Trophoblast cell (in vitro differentiated cells and primary cell): Measurements from ENCODE around the gene TRPV6.

Experiments used
- DNase-seq, 2 donors: peaks; one replicate each; pipeline ENCODE4 v3.0.0-alpha.2; 2016
- H2AFZ ChIP-seq: 2 replicates; pipeline ENCODE4 v1.6.1; 2013; ENCODE audit warnings: low read length, moderate library complexity, mild to moderate bottlenecking; ENCODE audit not compliant: insufficient read depth, poor library complexity
- H2AK5ac ChIP-seq: 2 replicates; pipeline ENCODE4 v1.6.1; 2013; ENCODE audit warnings: mild to moderate bottlenecking, low read length
- H2BK120ac ChIP-seq: 2 replicates; pipeline ENCODE4 v1.6.1; 2013; ENCODE audit warnings: low read length, mild to moderate bottlenecking, moderate library complexity; ENCODE audit not compliant: insufficient read depth, poor library complexity
- H2BK12ac ChIP-seq: 2 replicates; pipeline ENCODE4 v1.6.1; 2013; ENCODE audit warnings: mild to moderate bottlenecking, low read length, moderate library complexity
- H2BK5ac ChIP-seq: 2 replicates; pipeline ENCODE4 v1.6.1; 2013; ENCODE audit warnings: low read length, low read depth, moderate library complexity, mild to moderate bottlenecking; ENCODE audit not compliant: poor library complexity
- H3K14ac ChIP-seq: 2 replicates; pipeline ENCODE4 v1.6.1; 2013; ENCODE audit warnings: mild to moderate bottlenecking, low read length
- H3K18ac ChIP-seq: 2 replicates; pipeline ENCODE4 v1.6.1; 2013; ENCODE audit warnings: mild to moderate bottlenecking, low read length
- H3K23ac ChIP-seq: 2 replicates; pipeline ENCODE4 v1.6.1; 2013; ENCODE audit warnings: low read length
- H3K27ac ChIP-seq: 2 replicates; pipeline ENCODE4 v1.5.1; 2013; ENCODE audit warnings: low read depth, mild to moderate bottlenecking, inconsistent platforms, low read length, moderate library complexity
- H3K27me3 ChIP-seq: 2 replicates; pipeline ENCODE4 v1.6.1; 2013; ENCODE audit warnings: inconsistent platforms, mild to moderate bottlenecking, low read length, moderate library complexity; ENCODE audit not compliant: insufficient read depth
- H3K36me3 ChIP-seq, 2 experiments: 1 replicate in 1 of 2; 2 replicates in 1 of 2; pipeline ENCODE4 v1.6.1; 2013; ENCODE audit warnings: low read length in 2 of 2, mild to moderate bottlenecking in 2 of 2, moderate library complexity in 1 of 2; ENCODE audit not compliant: insufficient read depth in 2 of 2, control insufficient read depth in 1 of 2
- H3K4ac ChIP-seq: 2 replicates; pipeline ENCODE4 v1.6.1; 2013; ENCODE audit warnings: low read depth, mild to moderate bottlenecking, low read length, moderate library complexity
- H3K4me1 ChIP-seq, 2 experiments: 1 replicate in 1 of 2; 2 replicates in 1 of 2; pipeline ENCODE4 v1.6.1; 2013; ENCODE audit warnings: low read length in 2 of 2, mild to moderate bottlenecking in 2 of 2, moderate library complexity in 1 of 2; ENCODE audit not compliant: insufficient read depth in 2 of 2, control insufficient read depth in 1 of 2
- H3K4me2 ChIP-seq: 2 replicates; pipeline ENCODE4 v1.6.1; 2013; ENCODE audit warnings: inconsistent platforms, mild to moderate bottlenecking, low read length, moderate library complexity
- H3K4me3 ChIP-seq: 2 replicates; pipeline ENCODE4 v1.5.1; 2013; ENCODE audit warnings: mild to moderate bottlenecking, low read depth, low read length, inconsistent platforms
- H3K79me1 ChIP-seq: one replicate; pipeline ENCODE4 v1.6.1; 2013; ENCODE audit warnings: low read length
- H3K79me2 ChIP-seq: 2 replicates; pipeline ENCODE4 v1.6.1; 2013; ENCODE audit warnings: low read length, mild to moderate bottlenecking; ENCODE audit not compliant: control insufficient read depth, insufficient read depth, poor library complexity
- H3K9ac ChIP-seq: 2 replicates; pipeline ENCODE4 v1.6.1; 2013; ENCODE audit warnings: mild to moderate bottlenecking, low read length
- H3K9me3 ChIP-seq: 2 replicates; pipeline ENCODE4 v1.6.1; 2013; ENCODE audit warnings: low read depth, mild to moderate bottlenecking, control low read depth, inconsistent platforms, low read length; ENCODE audit not compliant: insufficient read depth
- H4K12ac ChIP-seq: 2 replicates; pipeline ENCODE4 v1.6.1; 2013; ENCODE audit warnings: low read depth, mild to moderate bottlenecking, low read length, moderate library complexity
- H4K8ac ChIP-seq: 2 replicates; pipeline ENCODE4 v1.6.1; 2013; ENCODE audit warnings: low read depth, mild to moderate bottlenecking, low read length, moderate library complexity
- H4K91ac ChIP-seq: one replicate; pipeline ENCODE4 v1.6.1; 2013; ENCODE audit warnings: low read depth, mild to moderate bottlenecking, low read length, moderate library complexity
- WGBS: extraction: QIAGEN DNeasy Blood & Tissue Kit; methylation state at CpG from one replicate; pipeline ENCODE4 v1.1.7; 2013; ENCODE audit warnings: missing lambda C conversion rate; ENCODE audit not compliant: insufficient read length, insufficient coverage; ENCODE audit errors: extremely low coverage; 5-methylcytosine and 5-hydroxymethylcytosine counted together

Gene TRPV6

DNA sequence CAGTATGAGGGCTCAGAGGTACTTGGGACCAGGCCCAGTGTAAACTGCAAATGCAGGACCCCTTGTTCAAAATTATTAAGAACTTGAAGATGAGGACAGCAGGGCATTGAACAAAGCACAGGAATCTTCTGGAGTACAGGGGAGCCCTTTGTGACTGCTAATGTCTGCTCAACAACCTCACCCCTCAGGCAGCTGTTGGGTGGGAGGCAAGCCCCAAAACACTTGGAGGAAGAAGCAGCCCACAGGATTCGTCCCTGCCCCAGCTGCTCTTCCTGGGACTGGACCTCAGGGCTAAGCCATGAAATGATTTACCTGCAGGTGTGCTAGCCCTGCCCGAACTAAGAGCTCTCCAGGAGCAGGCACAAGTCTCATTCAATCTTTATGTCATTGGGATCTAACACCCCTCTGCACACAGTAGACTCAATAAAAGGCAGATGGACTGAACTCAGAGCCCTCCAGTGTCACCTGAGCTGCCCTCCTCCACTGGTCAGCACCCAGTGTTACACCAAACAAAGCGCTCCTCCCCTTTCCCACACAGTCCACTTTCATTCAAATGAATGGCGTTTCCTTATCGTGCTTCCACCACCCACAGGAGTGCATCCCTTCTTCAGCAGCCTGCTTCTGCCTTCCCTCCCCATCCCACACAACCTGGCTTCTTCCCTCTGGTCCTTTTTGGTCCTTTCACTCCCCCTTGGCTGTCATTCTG, 47.0 kb upstream of the TRPV6 start:
- no peak overlapping the region for H4K12ac ChIP-seq
- H2BK12ac ChIP-seq = no peak overlapping the region
- no peaks in the 10 kb centered on the region for H3K36me3 ChIP-seq
- H3K79me2 ChIP-seq = no peaks in the 10 kb centered on the region
- H3K27ac ChIP-seq = no peak overlapping the region
- H2AK5ac ChIP-seq = no peak overlapping the region
- no peak overlapping the region for H3K4me2 ChIP-seq
- H3K18ac ChIP-seq = no peak overlapping the region
- H3K9ac ChIP-seq = no peak overlapping the region
- no peaks in the 10 kb centered on the region for H3K27me3 ChIP-seq
- no peak overlapping the region for H2AFZ ChIP-seq
- no peak overlapping the region for H3K23ac ChIP-seq
- no peak overlapping the region for H3K14ac ChIP-seq
- no peaks in the 10 kb centered on the region for H3K4me1 ChIP-seq
- DNase-seq = no peak
- no peak overlapping the region for H3K4me3 ChIP-seq
- H4K91ac ChIP-seq = no peak overlapping the region
- H3K4ac ChIP-seq = no peak overlapping the region
- H4K8ac ChIP-seq = no peak overlapping the region
- no peak overlapping the region for H2BK120ac ChIP-seq
- H2BK5ac ChIP-seq = no peak overlapping the region
- H3K79me1 ChIP-seq = no peaks in the 10 kb centered on the region
- no CpG with 5 or more reads among the region's 5 CpGs for WGBS
- no peaks in the 10 kb centered on the region for H3K9me3 ChIP-seq

DNA sequence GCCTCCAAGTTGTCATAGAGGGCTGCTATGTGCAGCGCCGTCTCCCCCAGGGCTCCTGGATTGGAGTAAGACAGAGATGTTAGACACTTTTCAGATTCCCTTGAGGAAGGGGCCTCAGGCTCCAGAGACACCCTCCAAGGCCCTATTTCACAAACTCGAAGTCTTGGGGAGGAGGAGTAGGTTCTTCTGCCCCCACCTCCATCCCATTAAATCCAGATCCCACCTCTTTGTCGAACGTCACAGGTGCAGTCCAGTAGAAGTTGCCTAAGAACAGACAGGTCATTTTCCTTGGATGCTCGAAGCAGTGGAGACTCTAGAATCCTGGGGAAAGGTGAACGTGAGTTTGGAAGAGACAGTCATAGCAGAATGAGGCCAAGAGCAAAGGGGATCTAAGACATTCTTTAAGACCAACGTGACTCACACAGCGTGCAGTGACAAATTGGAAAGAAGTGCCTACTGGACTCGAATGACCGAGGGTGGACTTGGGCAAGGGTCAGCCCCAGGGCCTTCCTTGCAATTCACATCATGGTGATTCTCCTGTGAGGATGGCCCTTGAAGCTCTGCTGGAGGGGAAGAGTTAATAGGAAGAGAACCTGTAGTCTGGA, 44.7 kb upstream of the TRPV6 start:
- no peak overlapping the region for H2BK5ac ChIP-seq
- H4K12ac ChIP-seq = no peak overlapping the region
- H3K23ac ChIP-seq = no peak overlapping the region
- H4K8ac ChIP-seq = no peak overlapping the region
- no peak overlapping the region for H4K91ac ChIP-seq
- H3K18ac ChIP-seq = no peak overlapping the region
- no peaks in the 10 kb centered on the region for H3K27me3 ChIP-seq
- no peaks in the 10 kb centered on the region for H3K79me2 ChIP-seq
- no peak overlapping the region for H3K9ac ChIP-seq
- H3K4me1 ChIP-seq = no peaks in the 10 kb centered on the region
- no peak overlapping the region for H3K27ac ChIP-seq
- no peak overlapping the region for H2BK12ac ChIP-seq
- H2BK120ac ChIP-seq = no peak overlapping the region
- WGBS = no CpG with 5 or more reads among the region's 11 CpGs
- no peak overlapping the region for H3K4me3 ChIP-seq
- H3K4me2 ChIP-seq = no peak overlapping the region
- H3K9me3 ChIP-seq = no peaks in the 10 kb centered on the region
- no peak overlapping the region for H2AK5ac ChIP-seq
- H3K36me3 ChIP-seq = no peaks in the 10 kb centered on the region
- DNase-seq = peak; percentile 82 to 84
- H3K4ac ChIP-seq = no peak overlapping the region
- H3K14ac ChIP-seq = no peak overlapping the region
- H3K79me1 ChIP-seq = no peaks in the 10 kb centered on the region
- H2AFZ ChIP-seq = no peak overlapping the region

DNA sequence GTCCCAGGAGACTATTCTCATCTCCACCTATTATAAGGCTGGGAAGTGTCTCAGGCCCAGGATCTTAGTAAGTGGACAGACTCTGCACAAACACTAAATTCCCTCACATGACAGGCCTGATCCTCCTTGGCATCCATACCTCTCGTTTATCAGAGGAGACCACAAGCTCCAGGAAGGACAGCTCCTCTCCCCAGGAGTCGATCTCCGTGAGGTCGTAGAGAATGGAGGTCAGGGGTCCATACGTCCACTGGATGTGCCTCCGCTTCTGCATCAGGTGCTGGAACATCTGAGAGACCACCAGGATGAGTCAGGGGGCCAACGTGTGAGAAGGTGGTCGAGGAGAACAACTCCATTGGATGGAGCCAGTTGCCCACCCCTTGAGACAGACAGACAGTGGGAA, 42.4 kb upstream of the TRPV6 start:
- no peaks in the 10 kb centered on the region for H3K79me2 ChIP-seq
- H4K91ac ChIP-seq = no peak overlapping the region
- H3K9me3 ChIP-seq = no peaks in the 10 kb centered on the region
- H3K4ac ChIP-seq = no peak overlapping the region
- no peak overlapping the region for H3K14ac ChIP-seq
- H4K8ac ChIP-seq = no peak overlapping the region
- H3K18ac ChIP-seq = no peak overlapping the region
- no peak overlapping the region for H3K27ac ChIP-seq
- no peak for DNase-seq
- WGBS = no CpG with 5 or more reads among the region's 8 CpGs
- no peaks in the 10 kb centered on the region for H3K27me3 ChIP-seq
- H2BK120ac ChIP-seq = no peak overlapping the region
- no peak overlapping the region for H2AK5ac ChIP-seq
- no peak overlapping the region for H4K12ac ChIP-seq
- H3K4me3 ChIP-seq = no peak overlapping the region
- no peak overlapping the region for H3K23ac ChIP-seq
- no peak overlapping the region for H2BK5ac ChIP-seq
- H3K4me2 ChIP-seq = no peak overlapping the region
- H3K4me1 ChIP-seq = no peaks in the 10 kb centered on the region
- H3K9ac ChIP-seq = no peak overlapping the region
- H3K36me3 ChIP-seq = no peaks in the 10 kb centered on the region
- no peak overlapping the region for H2AFZ ChIP-seq
- no peak overlapping the region for H2BK12ac ChIP-seq
- no peaks in the 10 kb centered on the region for H3K79me1 ChIP-seq

- H3K4me3 ChIP-seq = no peak overlapping the region
- H4K91ac ChIP-seq = no peak overlapping the region
- H3K4me1 ChIP-seq = no peaks in the 10 kb centered on the region
- H2BK5ac ChIP-seq = no peak overlapping the region
- no peak overlapping the region for H3K27ac ChIP-seq
- H3K9me3 ChIP-seq = no peaks in the 10 kb centered on the region
- no peak for DNase-seq
- H3K36me3 ChIP-seq = no peaks in the 10 kb centered on the region
- no peak overlapping the region for H2BK12ac ChIP-seq
- H2BK120ac ChIP-seq = no peak overlapping the region
- no peaks in the 10 kb centered on the region for H3K27me3 ChIP-seq
- no peak overlapping the region for H3K9ac ChIP-seq
- no CpG with 5 or more reads among the region's 7 CpGs for WGBS
- no peaks in the 10 kb centered on the region for H3K79me2 ChIP-seq
- no peak overlapping the region for H3K4ac ChIP-seq
- H3K18ac ChIP-seq = no peak overlapping the region
- H2AFZ ChIP-seq = no peak overlapping the region
- H3K23ac ChIP-seq = no peak overlapping the region
- H4K12ac ChIP-seq = no peak overlapping the region
- no peak overlapping the region for H2AK5ac ChIP-seq
- no peak overlapping the region for H3K4me2 ChIP-seq
- no peaks in the 10 kb centered on the region for H3K79me1 ChIP-seq
- no peak overlapping the region for H4K8ac ChIP-seq
- H3K14ac ChIP-seq = no peak overlapping the region
These were observed 41.7 kb upstream of the TRPV6 start for GRCh38 chr7:142927085-142927745.
